Measurements from ENCODE around the gene CCDC6.

DNA sequence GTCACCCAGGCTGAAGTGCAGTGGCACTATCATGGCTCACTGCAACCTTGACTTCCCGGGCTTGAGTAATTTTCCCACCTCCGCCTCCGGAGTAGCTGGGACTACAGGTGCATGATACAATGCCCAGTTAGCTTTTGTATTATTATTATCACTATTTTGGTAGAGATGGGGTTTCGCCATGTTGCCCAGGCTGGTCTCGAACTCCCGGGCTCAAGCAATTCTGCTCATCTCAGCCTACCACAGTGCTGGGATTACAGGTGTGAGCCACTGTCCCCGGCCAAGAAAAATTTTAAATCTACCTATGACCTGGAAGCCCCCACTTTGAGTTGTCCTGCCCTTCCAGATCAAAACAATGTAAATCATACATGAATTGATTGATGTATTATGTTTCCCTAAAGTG lies 38.8 kb downstream of the CCDC6 start:
- TF ChIP-seq, protein P1, sequence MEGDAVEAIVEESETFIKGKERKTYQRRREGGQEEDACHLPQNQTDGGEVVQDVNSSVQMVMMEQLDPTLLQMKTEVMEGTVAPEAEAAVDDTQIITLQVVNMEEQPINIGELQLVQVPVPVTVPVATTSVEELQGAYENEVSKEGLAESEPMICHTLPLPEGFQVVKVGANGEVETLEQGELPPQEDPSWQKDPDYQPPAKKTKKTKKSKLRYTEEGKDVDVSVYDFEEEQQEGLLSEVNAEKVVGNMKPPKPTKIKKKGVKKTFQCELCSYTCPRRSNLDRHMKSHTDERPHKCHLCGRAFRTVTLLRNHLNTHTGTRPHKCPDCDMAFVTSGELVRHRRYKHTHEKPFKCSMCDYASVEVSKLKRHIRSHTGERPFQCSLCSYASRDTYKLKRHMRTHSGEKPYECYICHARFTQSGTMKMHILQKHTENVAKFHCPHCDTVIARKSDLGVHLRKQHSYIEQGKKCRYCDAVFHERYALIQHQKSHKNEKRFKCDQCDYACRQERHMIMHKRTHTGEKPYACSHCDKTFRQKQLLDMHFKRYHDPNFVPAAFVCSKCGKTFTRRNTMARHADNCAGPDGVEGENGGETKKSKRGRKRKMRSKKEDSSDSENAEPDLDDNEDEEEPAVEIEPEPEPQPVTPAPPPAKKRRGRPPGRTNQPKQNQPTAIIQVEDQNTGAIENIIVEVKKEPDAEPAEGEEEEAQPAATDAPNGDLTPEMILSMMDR (IDR thresholded peaks at IDR 0.05 in 4 of 5, conservative IDR thresholded peaks at IDR 0.05 in 1 of 5) = no peak
- TF ChIP-seq POLR2A (IDR thresholded peaks at IDR 0.05) = no peak

Measured in gastrocnemius medialis (tissue), 4 donors.